COLO668 (cell line): ENCODE results near the gene TSHZ3.

Experiments used
- DNase-seq: peaks from one replicate; lab custom pipeline; 2025; ENCODE audit not compliant: unreplicated experiment; lab: John Stamatoyannopoulos, UW

The TSHZ3 gene

GRCh38 chr19:31266196-31266595 lies 83.0 kb downstream of the TSHZ3 start:
- DNase-seq: no peak

DNA sequence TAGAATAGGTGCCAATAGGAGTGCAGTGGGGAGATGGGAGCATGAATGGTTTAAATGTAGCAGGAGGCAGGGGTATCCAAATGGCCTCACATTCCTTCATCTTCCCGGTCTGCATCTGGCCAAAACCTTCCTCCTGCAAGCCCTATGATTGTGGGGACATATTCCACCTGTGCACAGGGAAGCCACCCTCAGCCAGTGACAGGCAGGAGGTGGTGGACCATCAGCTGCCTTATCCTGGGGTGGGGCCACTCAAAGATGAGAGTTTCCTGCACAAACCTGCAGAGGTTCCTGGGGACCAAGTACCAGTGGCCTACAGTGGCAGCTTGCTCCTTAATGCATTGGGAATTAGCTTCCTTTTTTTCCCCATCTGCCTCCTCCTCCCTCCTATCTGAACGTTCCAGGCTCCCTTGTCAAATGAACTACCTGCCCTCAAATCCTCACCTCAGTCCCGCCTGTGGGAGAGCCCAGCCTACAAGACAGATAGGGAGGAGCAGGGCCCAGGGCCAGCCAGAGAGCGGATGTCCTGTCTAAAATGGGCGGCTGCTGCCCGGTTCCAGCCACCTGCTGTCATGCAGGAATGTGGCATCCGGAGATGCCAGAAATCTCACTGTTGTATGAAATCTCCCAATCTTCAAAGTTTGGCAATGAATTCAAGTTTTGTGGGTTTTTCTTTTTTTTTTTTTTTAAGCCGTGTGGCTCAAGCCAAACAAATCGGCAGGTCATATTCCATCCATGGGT lies 85.0 kb downstream of the TSHZ3 start:
- no peak for DNase-seq

DNA sequence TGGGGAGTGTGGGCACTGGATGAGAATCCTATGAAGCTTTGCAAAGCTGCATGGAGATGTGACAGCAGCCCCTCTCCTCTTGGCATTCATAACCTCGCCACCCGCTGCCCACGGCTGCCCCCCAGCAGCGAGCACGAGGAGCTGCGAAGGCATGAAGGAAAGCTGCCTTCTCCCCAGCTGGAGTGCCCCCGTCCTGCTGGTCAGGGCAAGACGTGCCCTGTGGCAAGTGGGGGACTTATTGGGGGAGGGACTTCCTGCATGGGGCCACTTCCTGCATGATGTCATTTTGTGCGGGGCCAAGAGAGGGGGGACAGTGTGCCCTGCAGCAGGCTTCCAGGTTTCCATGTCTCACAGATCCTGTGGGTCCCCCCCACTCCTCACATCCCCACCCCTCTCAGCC lies 85.9 kb downstream of the TSHZ3 start:
- no peak for DNase-seq

GRCh38 chr19:31262725-31263191 lies 86.5 kb downstream of the TSHZ3 start:
- no peak for DNase-seq

GRCh38 chr19:31261603-31262212 lies 87.5 kb downstream of the TSHZ3 start:
- no peak for DNase-seq

DNA sequence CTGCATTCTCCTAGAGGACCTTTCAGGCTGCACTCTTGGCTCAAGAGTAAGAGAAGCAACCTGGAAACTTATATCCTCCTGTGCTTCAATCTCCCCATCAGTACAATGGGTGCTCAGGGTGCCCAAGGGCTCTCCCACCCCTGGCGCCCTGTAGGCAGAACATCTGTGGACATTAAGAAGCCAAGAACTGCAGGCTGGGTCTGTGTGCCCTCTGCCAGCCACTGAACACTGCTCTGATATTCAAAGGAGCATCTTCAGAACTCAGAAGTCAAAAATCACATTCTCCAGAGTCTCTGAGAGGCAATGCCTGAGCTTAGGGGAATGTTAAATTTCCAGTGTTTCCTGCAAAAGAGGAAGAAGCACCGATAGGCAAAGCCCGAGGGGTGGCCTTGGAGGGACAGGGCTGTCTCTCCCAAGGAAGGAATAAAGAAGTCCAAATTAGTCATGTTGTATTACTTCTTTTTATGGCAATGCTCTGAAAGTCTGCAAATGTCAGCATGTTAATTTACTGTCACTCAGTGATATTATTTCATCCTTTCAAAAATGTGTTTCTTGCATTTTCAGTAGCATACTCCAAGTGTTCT lies 88.1 kb downstream of the TSHZ3 start:
- DNase-seq: no peak

- DNase-seq: no peak
Measured at GRCh38 chr19:31260171-31260933, 88.9 kb downstream of the TSHZ3 start.

- no peak for DNase-seq
Measured at GRCh38 chr19:31258211-31259052, 90.8 kb downstream of the TSHZ3 start.

DNA sequence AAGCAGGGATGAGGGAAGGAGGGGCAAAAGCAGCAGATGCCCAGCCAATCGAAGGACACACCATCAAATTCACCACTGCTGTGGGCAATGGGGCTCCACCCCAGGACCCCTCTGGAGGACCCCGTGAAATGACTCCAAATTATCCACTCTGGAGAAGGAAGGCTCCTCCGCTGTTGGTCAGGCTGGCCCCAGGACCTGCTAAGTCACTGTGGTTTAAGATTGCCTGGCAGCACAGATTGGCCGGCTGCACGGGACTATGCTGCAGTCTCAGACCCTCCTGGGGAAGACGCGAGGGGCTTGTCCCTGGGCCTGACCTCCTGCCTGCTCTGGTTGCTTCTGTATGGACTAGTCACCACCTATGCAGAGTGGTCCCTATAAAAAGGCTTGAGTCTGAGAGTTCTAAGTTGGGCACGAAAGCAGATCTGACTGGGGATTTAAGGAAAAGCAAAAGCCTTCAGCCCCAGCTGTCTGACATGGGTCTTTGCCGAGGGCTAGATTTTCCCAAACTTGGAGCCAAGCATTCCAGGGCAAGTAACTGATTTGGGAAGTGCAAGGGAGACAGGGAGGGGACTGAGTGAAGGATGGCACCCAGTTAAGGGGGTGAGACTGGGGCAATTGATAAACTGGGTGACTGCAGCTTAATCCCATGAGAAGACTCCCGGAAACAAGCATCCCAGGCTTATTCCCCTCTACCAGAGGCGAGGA lies 91.7 kb downstream of the TSHZ3 start:
- no peak for DNase-seq

- DNase-seq: no peak
Measured at GRCh38 chr19:31257025-31257424, 92.2 kb downstream of the TSHZ3 start.

GRCh38 chr19:31256593-31256960 lies 92.7 kb downstream of the TSHZ3 start:
- DNase-seq: no peak

DNA sequence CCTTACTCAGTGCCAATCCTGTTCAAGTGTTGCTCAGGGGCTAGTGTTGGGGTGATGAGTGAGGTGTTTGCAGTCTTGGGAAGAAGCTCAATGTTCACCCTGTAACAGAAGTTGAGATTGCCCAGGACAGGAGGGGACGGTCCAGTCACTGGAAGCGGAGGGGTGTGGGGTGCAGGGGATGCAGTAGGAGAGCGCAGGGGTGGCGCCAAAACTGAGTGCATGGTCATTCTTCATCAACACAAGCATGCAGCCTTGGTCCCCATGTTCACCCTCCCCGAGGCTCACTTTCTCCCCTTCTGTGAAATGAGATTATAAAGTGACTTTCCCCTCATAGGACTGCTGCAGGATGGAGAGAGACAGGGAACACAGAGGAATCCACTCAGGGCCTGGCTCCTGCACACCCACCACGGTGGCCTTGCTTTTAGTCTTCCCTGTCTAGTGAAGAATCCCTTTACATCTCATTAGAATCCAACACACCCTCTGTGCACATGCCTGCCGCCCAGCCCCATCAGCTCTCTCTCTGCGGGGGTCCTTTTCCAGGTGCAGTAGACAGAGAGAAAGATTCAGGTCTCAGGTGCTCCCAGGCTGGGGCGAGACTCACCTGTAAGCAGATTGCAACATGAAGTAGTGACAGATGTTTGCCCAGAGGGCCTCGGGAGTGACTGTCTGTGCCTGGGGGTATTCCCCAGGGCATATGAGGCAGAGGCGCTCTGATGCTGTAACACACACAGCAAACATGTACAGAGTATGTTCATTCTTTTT lies 93.2 kb downstream of the TSHZ3 start:
- DNase-seq: no peak

GRCh38 chr19:31255174-31255799 lies 93.9 kb downstream of the TSHZ3 start:
- no peak for DNase-seq

DNA sequence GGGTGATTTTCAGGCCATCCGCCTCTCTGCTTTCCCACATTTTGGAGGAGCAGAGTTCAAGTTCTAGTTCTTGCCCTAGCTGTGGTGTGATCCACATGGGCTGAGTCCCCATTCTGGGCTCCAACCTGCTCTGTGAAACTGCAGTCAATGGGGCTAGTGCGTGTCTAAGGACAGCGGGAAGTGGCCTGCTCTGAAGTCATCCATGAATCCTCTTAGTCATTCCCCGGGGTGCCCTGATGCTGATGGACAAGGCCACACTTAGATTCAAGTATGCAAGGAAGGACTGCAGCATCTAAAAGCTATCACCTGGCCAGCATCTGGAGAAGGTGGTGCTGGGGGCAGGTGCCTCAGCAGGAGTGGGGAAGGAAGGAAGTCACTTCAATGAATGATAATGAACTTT lies 94.6 kb downstream of the TSHZ3 start:
- no peak for DNase-seq

GRCh38 chr19:31254180-31254551 lies 95.1 kb downstream of the TSHZ3 start:
- no peak for DNase-seq

GRCh38 chr19:31253526-31254179 lies 95.6 kb downstream of the TSHZ3 start:
- no peak for DNase-seq

- no peak for DNase-seq
Measured at GRCh38 chr19:31252441-31252840, 96.8 kb downstream of the TSHZ3 start.

DNA sequence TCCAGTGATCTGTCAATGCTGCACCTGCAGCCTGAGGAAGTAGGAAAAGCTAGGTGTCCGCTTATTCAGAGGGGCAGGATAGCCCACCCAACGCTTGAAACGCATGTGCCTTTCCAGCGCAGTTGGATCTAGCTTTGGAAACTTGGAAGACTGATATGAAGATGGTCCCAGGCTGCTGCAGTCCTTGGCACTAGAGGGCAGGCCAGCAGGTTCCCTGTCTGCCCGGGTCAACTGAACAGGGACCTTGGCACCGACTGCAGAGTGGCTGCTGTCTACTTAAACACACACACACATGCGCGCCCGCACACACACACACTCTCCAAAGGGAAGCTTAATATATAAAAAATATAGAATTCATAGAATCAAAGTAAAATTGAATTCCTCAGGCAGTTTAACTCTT lies 100.0 kb downstream of the TSHZ3 start:
- DNase-seq: no peak

DNA sequence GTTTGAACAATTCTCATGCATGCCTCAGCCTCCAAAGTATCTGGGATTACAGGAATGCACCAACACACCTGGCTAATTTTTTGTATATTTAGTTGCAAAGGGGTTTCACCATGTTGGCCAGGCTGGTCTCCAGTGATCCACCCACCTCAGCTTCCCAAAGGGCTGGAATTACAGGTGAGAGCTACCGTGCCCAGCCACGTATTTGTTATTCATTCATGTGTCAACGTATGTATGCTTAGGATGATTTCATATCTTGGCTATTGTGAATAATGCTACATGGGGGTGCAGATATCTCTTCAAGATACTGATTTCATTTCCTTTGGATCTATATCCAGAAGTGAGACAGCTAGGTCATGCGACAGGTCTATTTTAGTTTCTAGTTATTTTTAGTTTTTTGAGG lies 113.4 kb downstream of the TSHZ3 start:
- no peak for DNase-seq
